DND-41 (cell line): ENCODE measurements around the gene RBMS1.

Source experiments
- ATAC-seq: fragments of 200-7000 bp; cut with Tn5 transposase; 3 replicates; pipeline ENCODE4 v1.9.1; 2021; ENCODE audit warnings: low read depth; ENCODE audit not compliant: insufficient read depth
- DNase-seq: peaks from one replicate; pipeline ENCODE4 v3.0.0-alpha.2; 2020
- H2AFZ ChIP-seq: 2 replicates; pipeline ENCODE4 v1.6.0; 2012; ENCODE audit warnings: low read depth, low read length
- H3K27ac ChIP-seq: 2 replicates; pipeline ENCODE4 v1.5.1; 2012; ENCODE audit warnings: low read length, inconsistent platforms
- H3K27me3 ChIP-seq: fragments of 200-600 bp; sonication (generic); 2 replicates; pipeline ENCODE4 v1.6.0; 2012; ENCODE audit warnings: low read length, mild to moderate bottlenecking, inconsistent platforms; ENCODE audit not compliant: insufficient read depth, poor library complexity
- H3K36me3 ChIP-seq: 2 replicates; pipeline ENCODE4 v1.5.1; 2012; ENCODE audit warnings: low read length, inconsistent platforms; ENCODE audit not compliant: insufficient read depth
- H3K4me1 ChIP-seq: 2 replicates; pipeline ENCODE4 v1.5.1; 2012; ENCODE audit warnings: mild to moderate bottlenecking, low read length; ENCODE audit not compliant: insufficient read depth
- H3K4me2 ChIP-seq: 2 replicates; pipeline ENCODE4 v1.6.0; 2012; ENCODE audit warnings: mild to moderate bottlenecking, moderate library complexity, low read length, inconsistent platforms; ENCODE audit not compliant: insufficient read depth
- H3K4me3 ChIP-seq, 2 experiments: fragments of 200-600 bp in 1 of 2; shearing (Covaris generic) in 1 of 2; 2 replicates each; pipeline ENCODE4 v1.5.1; 2012 to 2016; ENCODE audit warnings: inconsistent platforms in 2 of 2, low read length in 2 of 2, mild to moderate bottlenecking in 2 of 2, low read depth in 1 of 2, moderate library complexity in 1 of 2
- H3K79me2 ChIP-seq: 2 replicates; pipeline ENCODE4 v1.6.0; 2012; ENCODE audit warnings: low read length, inconsistent platforms; ENCODE audit not compliant: insufficient read depth
- H3K9ac ChIP-seq: 2 replicates; pipeline ENCODE4 v1.6.0; 2012; ENCODE audit warnings: low read depth, mild to moderate bottlenecking, inconsistent platforms, low read length, moderate library complexity
- H3K9me3 ChIP-seq: 2 replicates; pipeline ENCODE4 v1.5.1; 2012; ENCODE audit warnings: low read length, moderate library complexity, mild to moderate bottlenecking, inconsistent platforms; ENCODE audit not compliant: insufficient read depth, severe bottlenecking
- H4K20me1 ChIP-seq: 2 replicates; pipeline ENCODE4 v1.6.0; 2012; ENCODE audit warnings: low read length; ENCODE audit not compliant: insufficient read depth
- EZH2 ChIP-seq: IDR thresholded peaks from 3 replicates; pipeline ENCODE4 v1.6.1; 2012; ENCODE audit warnings: borderline replicate concordance, low read depth, mild to moderate bottlenecking, moderate library complexity, low read length, inconsistent platforms; ENCODE audit not compliant: severe bottlenecking
- TF ChIP-seq, protein P1 (sequence below): IDR thresholded peaks from 2 replicates; pipeline ENCODE4 v1.5.1; 2012; ENCODE audit warnings: borderline replicate concordance, low read length, moderate library complexity, mild to moderate bottlenecking; ENCODE audit not compliant: poor library complexity, severe bottlenecking; ENCODE audit errors: extremely low read depth

Gene RBMS1

DNA sequence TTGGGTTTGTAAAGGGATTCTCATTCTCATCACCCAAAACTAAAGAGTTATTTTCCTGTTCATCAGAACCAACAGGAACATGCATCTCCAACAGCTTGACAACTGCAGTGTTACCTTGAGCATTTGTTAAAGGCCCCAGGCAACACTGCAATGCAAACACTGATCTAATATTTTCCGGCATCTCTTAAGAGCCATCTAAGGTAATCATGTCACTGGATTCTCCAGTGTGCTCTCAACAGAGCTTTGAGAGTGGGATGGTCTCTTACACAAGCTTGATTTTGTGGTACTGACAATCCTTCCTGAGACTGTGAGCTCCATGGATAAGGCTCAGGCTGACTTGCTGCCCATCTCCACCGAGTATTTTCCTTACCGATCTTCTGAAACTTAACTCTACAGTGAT, 203.0 kb downstream of the RBMS1 start:
- H3K36me3 ChIP-seq: peaks cover 40% of the 10 kb centered on the region
- no peaks in the 10 kb centered on the region for H4K20me1 ChIP-seq
- no peak overlapping the region for H3K27ac ChIP-seq
- DNase-seq (no peak), ATAC-seq (no peak)
- H3K9me3 ChIP-seq: no peaks in the 10 kb centered on the region
- H3K79me2 ChIP-seq: no peaks in the 10 kb centered on the region
- H3K4me2 ChIP-seq: no peak overlapping the region
- H2AFZ ChIP-seq: no peak overlapping the region
- H3K9ac ChIP-seq: no peak overlapping the region
- TF ChIP-seq EZH2: no peak
- TF ChIP-seq, protein P1, sequence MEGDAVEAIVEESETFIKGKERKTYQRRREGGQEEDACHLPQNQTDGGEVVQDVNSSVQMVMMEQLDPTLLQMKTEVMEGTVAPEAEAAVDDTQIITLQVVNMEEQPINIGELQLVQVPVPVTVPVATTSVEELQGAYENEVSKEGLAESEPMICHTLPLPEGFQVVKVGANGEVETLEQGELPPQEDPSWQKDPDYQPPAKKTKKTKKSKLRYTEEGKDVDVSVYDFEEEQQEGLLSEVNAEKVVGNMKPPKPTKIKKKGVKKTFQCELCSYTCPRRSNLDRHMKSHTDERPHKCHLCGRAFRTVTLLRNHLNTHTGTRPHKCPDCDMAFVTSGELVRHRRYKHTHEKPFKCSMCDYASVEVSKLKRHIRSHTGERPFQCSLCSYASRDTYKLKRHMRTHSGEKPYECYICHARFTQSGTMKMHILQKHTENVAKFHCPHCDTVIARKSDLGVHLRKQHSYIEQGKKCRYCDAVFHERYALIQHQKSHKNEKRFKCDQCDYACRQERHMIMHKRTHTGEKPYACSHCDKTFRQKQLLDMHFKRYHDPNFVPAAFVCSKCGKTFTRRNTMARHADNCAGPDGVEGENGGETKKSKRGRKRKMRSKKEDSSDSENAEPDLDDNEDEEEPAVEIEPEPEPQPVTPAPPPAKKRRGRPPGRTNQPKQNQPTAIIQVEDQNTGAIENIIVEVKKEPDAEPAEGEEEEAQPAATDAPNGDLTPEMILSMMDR: no peak
- no peaks in the 10 kb centered on the region for H3K27me3 ChIP-seq
- H3K4me3 ChIP-seq: no peak overlapping the region
- H3K4me1 ChIP-seq: peaks cover 8% of the 10 kb centered on the region

DNA sequence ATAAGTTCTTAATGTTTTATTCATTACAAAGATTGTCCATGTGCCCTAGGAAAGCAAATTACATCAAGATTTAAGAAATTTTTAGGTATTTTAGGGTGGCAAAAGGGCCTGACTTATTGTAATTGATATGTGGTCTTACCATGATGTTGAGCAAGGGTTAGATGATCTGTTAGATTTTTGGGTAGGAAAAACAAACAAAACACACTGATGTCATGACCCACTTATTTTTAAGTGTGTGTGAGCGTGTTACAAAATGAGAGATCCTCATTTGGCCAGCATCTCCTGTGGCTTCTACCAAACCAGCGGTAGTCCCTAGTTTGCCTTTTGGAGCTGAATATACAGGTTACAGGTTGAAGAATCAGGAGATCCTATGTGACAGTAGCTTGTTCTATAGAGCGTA, 203.8 kb downstream of the RBMS1 start:
- H3K36me3 ChIP-seq: peaks cover 46% of the 10 kb centered on the region
- no peak overlapping the region for H3K9ac ChIP-seq
- H3K79me2 ChIP-seq: no peaks in the 10 kb centered on the region
- ATAC-seq: no peak
- H3K4me2 ChIP-seq: no peak overlapping the region
- H3K27me3 ChIP-seq: no peaks in the 10 kb centered on the region
- no peak for TF ChIP-seq EZH2
- TF ChIP-seq, protein P1: no peak
- H2AFZ ChIP-seq: no peak overlapping the region
- no peak for DNase-seq
- H4K20me1 ChIP-seq: no peaks in the 10 kb centered on the region
- H3K4me3 ChIP-seq: no peak overlapping the region
- no peaks in the 10 kb centered on the region for H3K9me3 ChIP-seq
- peaks cover under 1% of the 10 kb centered on the region; the same call in 1 of the 2 replicates for H3K4me1 ChIP-seq
- no peak overlapping the region for H3K27ac ChIP-seq

DNA sequence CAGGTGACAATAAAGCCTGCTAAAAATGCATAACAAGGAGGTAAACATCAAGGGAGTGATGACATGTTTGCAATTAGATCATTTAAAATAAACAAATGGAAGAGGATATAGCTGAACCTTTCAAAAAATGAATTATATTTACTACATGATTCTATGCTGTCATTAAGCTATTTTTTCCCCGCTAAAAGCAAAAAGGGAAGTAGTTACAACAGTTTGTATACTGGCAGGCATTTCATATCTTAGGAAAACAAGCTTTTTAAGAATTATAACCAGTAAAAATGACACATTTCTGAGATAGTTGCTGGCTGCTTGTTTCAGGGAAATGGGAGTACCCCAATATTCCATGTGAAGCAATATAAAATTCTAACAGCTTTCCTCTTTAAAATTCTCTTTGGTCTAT, 204.5 kb downstream of the RBMS1 start:
- Histone ChIP-seq H3K27ac (no peak overlapping the region), H3K36me3 (peaks cover 48% of the 10 kb centered on the region)

More for the DNA sequence above, 204.5 kb downstream of the RBMS1 start:
- TF ChIP-seq, protein P1: no peak
- no peak for TF ChIP-seq EZH2
- no peak overlapping the region for H2AFZ ChIP-seq
- DNase-seq: no peak
- H3K4me3 ChIP-seq: no peak overlapping the region
- no peaks in the 10 kb centered on the region for H3K79me2 ChIP-seq
- no peaks in the 10 kb centered on the region for H3K27me3 ChIP-seq
- H3K9ac ChIP-seq: no peak overlapping the region
- H3K4me1 ChIP-seq: no peaks in the 10 kb centered on the region
- no peaks in the 10 kb centered on the region for H3K9me3 ChIP-seq
- H3K4me2 ChIP-seq: no peak overlapping the region
- ATAC-seq: no peak
- no peaks in the 10 kb centered on the region for H4K20me1 ChIP-seq
